Measurements from ENCODE around the gene INPP5E. TPM values are rescaled to one million over a fixed set of nuclear protein-coding genes. Genes with fewer than 3 reads are reported as not detected.

Gene INPP5E
- total RNA-seq, 4 donors from 2014 or later: 10.0 to 17.8 (median 12.1) TPM

DNA sequence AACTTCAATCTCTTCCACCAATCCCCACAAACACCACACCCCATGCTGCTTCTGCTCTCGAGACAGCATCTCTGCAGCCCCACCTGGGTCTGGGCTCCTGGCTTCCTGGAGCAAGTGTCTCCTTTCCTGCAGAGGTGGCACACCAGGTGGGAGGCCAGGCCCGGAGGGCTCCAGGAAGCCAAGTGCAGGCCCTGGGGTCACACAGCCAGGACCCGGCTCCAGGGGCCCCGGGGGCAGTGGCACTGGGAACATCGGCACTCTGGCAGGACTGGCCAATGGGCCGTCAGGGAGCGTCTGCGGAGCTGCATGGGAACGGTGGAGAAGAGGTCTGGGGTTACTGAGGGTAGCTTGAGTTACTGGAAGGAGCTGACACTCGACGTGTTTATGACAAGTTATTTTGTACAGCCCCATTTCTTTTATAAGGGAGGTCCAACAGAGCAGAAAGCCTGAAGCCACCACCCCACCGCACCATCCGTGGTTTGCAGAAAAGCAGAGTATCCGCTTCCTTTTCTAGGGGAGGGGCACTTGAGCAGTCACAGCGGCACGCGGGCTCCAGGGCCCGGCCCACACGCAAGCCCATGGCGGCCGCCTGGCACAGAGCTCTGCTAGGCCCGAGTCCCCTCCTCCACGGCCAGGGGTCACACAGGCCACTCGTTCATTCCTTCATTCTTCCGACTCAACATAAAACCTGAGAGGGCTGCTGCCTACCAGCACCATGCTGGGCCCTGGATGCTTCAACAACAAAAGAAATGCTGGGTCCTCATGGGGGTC lies 14.6 kb upstream of the INPP5E start:
- no peak overlapping the region for H3K4me3 ChIP-seq (ENCODE audit: low read depth, poor library complexity, severe bottlenecking)
- TF ChIP-seq POLR2A (IDR thresholded peaks at IDR 0.05): no peak
- TF ChIP-seq, protein P1, sequence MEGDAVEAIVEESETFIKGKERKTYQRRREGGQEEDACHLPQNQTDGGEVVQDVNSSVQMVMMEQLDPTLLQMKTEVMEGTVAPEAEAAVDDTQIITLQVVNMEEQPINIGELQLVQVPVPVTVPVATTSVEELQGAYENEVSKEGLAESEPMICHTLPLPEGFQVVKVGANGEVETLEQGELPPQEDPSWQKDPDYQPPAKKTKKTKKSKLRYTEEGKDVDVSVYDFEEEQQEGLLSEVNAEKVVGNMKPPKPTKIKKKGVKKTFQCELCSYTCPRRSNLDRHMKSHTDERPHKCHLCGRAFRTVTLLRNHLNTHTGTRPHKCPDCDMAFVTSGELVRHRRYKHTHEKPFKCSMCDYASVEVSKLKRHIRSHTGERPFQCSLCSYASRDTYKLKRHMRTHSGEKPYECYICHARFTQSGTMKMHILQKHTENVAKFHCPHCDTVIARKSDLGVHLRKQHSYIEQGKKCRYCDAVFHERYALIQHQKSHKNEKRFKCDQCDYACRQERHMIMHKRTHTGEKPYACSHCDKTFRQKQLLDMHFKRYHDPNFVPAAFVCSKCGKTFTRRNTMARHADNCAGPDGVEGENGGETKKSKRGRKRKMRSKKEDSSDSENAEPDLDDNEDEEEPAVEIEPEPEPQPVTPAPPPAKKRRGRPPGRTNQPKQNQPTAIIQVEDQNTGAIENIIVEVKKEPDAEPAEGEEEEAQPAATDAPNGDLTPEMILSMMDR (IDR thresholded peaks at IDR 0.05): no peak
- DNase-seq (ENCODE audit: low spot score in 2 of 2): no peak
- intact Hi-C loops (cut with DNase I; ENCODE audit: low total_unique reads): no loop called here
- 89 to 91% methylated on average over 25 of the region's 25 CpGs for WGBS, 2 donors

DNA sequence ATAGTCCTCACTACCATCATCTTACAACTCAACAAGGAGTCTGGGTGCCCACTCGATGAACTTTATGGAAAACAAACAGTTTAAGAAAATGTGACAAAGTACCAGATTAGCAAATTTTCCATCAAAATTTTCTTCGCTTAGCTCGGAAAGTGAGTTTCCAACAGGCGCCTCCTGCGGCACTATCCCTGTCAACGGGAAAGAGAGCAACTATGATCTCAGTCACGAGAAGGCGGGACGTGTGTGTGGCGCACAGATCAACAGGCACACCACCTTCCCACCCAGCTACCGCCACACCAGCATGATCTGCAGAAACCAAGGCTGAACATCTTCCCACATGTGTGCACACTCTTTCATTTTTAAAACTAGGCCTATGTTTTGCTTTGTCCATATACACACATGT lies 13.7 kb upstream of the INPP5E start:
- intact Hi-C loops (cut with DNase I; ENCODE audit: low total_unique reads): no loop called here
- no peak for DNase-seq (ENCODE audit: low spot score in 2 of 2)
- no peak for TF ChIP-seq POLR2A (IDR thresholded peaks at IDR 0.05)
- TF ChIP-seq, protein P1 (IDR thresholded peaks at IDR 0.05): no peak
- 90 to 91% methylated on average over 11 of the region's 11 CpGs for WGBS, 2 donors
- H3K4me3 ChIP-seq (ENCODE audit: low read depth, poor library complexity, severe bottlenecking): no peak overlapping the region

DNA sequence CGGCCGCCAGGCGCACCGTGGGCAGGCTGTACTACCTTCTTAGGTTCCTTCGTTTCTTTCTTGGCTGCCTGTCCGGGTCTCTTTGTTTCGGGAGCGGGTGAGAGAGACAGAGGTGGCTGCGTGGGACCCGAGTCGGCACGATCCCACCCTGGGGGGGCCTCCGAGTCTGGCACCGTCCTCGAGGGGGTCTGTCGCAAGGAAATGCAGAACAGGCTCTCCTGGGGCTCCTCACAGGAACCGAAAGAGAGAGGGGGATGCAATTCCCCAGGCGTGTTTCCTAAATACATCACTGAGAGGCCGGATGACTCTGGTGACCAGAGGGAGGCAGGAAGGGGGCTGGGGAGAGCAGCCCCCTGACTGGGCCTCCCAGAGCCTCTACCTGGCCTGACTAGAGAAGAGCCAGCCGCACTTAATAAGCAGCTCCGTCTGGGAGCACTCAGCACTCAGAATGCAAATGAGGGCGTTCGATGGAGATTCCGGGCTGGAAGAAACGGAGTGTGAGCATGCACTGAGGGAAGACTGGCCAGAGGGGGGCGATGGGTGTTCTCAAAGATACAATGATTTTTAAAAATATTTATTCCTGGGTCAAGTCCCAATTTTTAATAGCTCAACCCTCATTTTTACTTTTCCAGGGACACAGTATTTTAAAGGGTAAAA lies 11.7 kb upstream of the INPP5E start:
- DNase-seq (ENCODE audit: low spot score in 2 of 2): no peak
- intact Hi-C loops (cut with DNase I; ENCODE audit: low total_unique reads): no loop called here
- TF ChIP-seq POLR2A (IDR thresholded peaks at IDR 0.05): no peak
- TF ChIP-seq, protein P1 (IDR thresholded peaks at IDR 0.05): no peak
- H3K4me3 ChIP-seq (ENCODE audit: low read depth, poor library complexity, severe bottlenecking): no peak overlapping the region
- 89 to 92% methylated on average over 26 of the region's 26 CpGs for WGBS, 2 donors

DNA sequence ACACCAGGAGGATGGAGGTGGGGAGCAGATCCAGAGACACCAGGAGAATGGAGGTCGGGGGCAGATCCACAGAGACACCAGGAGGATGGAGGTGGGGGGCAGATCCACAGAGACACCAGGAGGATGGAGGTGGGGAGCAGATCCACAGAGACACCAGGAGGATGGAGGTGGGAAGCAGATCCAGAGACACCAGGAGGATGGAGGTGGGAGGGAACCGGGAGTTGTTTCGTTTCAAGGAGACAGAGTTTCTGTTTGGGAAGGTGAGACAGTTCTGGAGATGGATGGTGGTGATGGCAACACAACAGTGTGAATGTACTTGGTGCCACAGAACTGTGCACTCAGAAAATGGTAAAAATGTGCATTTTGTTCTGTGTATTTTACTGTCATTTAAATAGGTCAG lies 9.0 kb upstream of the INPP5E start:
- intact Hi-C loops (cut with DNase I; ENCODE audit: low total_unique reads): no loop called here
- no peak for DNase-seq (ENCODE audit: low spot score in 2 of 2)
- no peak for TF ChIP-seq POLR2A (IDR thresholded peaks at IDR 0.05)
- TF ChIP-seq, protein P1 (IDR thresholded peaks at IDR 0.05): no peak
- H3K4me3 ChIP-seq (ENCODE audit: low read depth, poor library complexity, severe bottlenecking): no peak overlapping the region
- WGBS, 2 donors: 85 to 92% methylated on average over 3 of the region's 3 CpGs

DNA sequence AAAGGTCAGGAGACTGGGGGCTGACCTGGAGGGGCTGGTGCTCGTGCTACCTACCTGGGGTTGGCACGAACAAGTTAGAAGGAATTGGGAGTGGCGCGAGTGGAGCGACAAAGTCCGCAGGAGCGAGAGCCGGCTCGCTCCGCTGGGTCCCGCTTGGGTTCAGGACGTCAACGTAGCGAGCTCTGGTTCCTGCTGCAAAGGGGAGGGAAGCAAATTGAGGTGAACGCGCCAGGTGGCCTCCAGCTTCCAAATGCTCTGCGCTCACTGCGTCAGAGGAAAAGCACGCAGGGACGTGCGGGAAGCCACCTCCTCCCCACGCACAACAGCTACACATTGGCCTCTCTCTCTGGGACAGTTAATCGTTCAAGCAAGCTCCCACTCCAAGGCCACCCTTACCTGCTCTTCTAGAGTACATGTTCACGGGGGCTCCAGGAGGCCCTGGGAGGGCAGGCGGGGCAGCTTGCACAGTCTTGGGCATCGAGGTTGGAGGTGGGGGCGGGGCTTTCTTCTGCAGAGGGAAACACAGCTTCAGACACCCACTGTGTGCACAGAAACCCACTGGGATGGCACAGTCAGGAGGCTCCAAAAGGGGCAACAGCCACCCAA lies 7.6 kb upstream of the INPP5E start:
- H3K4me3 ChIP-seq (ENCODE audit: low read depth, poor library complexity, severe bottlenecking): no peak overlapping the region
- no peak for DNase-seq (ENCODE audit: low spot score in 2 of 2)
- intact Hi-C loops (cut with DNase I; ENCODE audit: low total_unique reads): no loop called here
- TF ChIP-seq POLR2A (IDR thresholded peaks at IDR 0.05): no peak
- TF ChIP-seq, protein P1 (IDR thresholded peaks at IDR 0.05): no peak
- 92 to 94% methylated on average over 25 to 27 of the region's 27 CpGs for WGBS, 2 donors

Data from lower leg skin (tissue), 4 donors.